ENCODE measurements around the gene PYGM. TPM values are rescaled to one million over a fixed set of nuclear protein-coding genes. Genes with fewer than 3 reads are reported as not detected.

Gene PYGM
- total and polyA plus RNA-seq, 2 of the 13 experiments (the other 11 are each of a cell fraction or from before 2014, with no cell fraction given): 0.11 to 0.12 TPM

- TF ChIP-seq ZHX2 (IDR thresholded peaks at IDR 0.05; ENCODE audit: low read depth) (no peak), ZHX2 (CRISPR knock-in tag; IDR thresholded peaks at IDR 0.05; ENCODE audit: borderline replicate concordance) (no peak), ZNF547 (CRISPR knock-in tag; IDR thresholded peaks at IDR 0.05) (no peak; the same call in 1 of the 2 replicates), ZBTB21 (CRISPR knock-in tag; IDR thresholded peaks at IDR 0.05) (no peak), POLR2A (IDR thresholded peaks at IDR 0.05; ENCODE audit: insufficient read depth in 1 of 2, low read depth in 2 of 2, low read length in 2 of 2) (0 out of 4 replicates have a peak, but pooled peaks of 1 of the 2 experiments have one; percentile 40), JDP2 (CRISPR knock-in tag; IDR thresholded peaks at IDR 0.05; ENCODE audit: borderline replicate concordance) (no peak), IRF2 (CRISPR knock-in tag; IDR thresholded peaks at IDR 0.05) (0 out of 2 replicates have a peak, but pooled peaks have one; percentile 43), ZNF230 (CRISPR knock-in tag; IDR thresholded peaks at IDR 0.05) (no peak), MYPOP (CRISPR knock-in tag; IDR thresholded peaks at IDR 0.05) (peak; percentile 58; the same call in 1 of the 2 replicates), HNRNPLL (IDR thresholded peaks at IDR 0.05; ENCODE audit: low read depth, low read length, poor library complexity, severe bottlenecking) (peak; percentile 78), MXD4 (CRISPR knock-in tag; IDR thresholded peaks at IDR 0.05) (peak; percentile 34; the same call in 1 of the 2 replicates), IRF1 (CRISPR knock-in tag; IDR thresholded peaks at IDR 0.05; ENCODE audit: low read depth) (no peak), MED1 (CRISPR knock-in tag; IDR thresholded peaks at IDR 0.05) (0 out of 2 replicates have a peak, but pooled peaks have one; percentile 18), HNF4G (IDR thresholded peaks at IDR 0.05; ENCODE audit: borderline replicate concordance, low read depth, low read length) (no peak), HNF4G (CRISPR knock-in tag; IDR thresholded peaks at IDR 0.05; ENCODE audit: borderline replicate concordance, low read depth) (no peak), ZNF281 (CRISPR knock-in tag; IDR thresholded peaks at IDR 0.05; ENCODE audit: borderline replicate concordance) (no peak), MEF2D (CRISPR knock-in tag; IDR thresholded peaks at IDR 0.05) (no peak), NCOA5 (CRISPR knock-in tag; IDR thresholded peaks at IDR 0.05) (no peak), ZNF75D (CRISPR knock-in tag; IDR thresholded peaks at IDR 0.05; ENCODE audit: borderline replicate concordance) (no peak), ZNF883 (CRISPR knock-in tag; IDR thresholded peaks at IDR 0.05; ENCODE audit: not compliant biosample characterization) (no peak)
Observed at GRCh38 chr11:64803158-64803845, 43.5 kb upstream of the PYGM start, which contains the start of gene MAP4K2 (continued).

Data from HepG2 (cell line).